UCSD-AML1 (cell line): ENCODE data around the gene ANP32B.
"Not testable (repeated sequence)": the region's sequence is repeated elsewhere in the genome, so short reads cannot be mapped to it uniquely, and the experiment has no call there.

Source experiments
- DNase-seq: peaks from one replicate; lab custom pipeline; 2025; ENCODE audit not compliant: unreplicated experiment; lab: John Stamatoyannopoulos, UW

ANP32B gene

GRCh38 chr9:97991818-97992217 is 8.7 kb downstream of the ANP32B start:
- no peak for DNase-seq

- DNase-seq, result no peak
Measured at GRCh38 chr9:97992219-97992618, 9.1 kb downstream of the ANP32B start.

GRCh38 chr9:97993000-97993399 is 9.9 kb downstream of the ANP32B start:
- DNase-seq, result no peak

- DNase-seq, result no peak
Measured at GRCh38 chr9:97994703-97995102, 11.6 kb downstream of the ANP32B start.

GRCh38 chr9:97996676-97997075 is 13.5 kb downstream of the ANP32B start:
- DNase-seq, result not testable (repeated sequence)

GRCh38 chr9:97997330-97998276 is 14.5 kb downstream of the ANP32B start:
- DNase-seq, result no peak

- DNase-seq, result no peak
Measured at GRCh38 chr9:98002808-98003207, 19.7 kb downstream of the ANP32B start.

GRCh38 chr9:98006127-98006796 is 23.1 kb downstream of the ANP32B start:
- no peak for DNase-seq

- DNase-seq, result no peak
Measured at GRCh38 chr9:98007251-98007928, 24.2 kb downstream of the ANP32B start.

- DNase-seq, result no peak
Measured at GRCh38 chr9:98008764-98009163, 25.6 kb downstream of the ANP32B start.

GRCh38 chr9:98009437-98009836 is 26.3 kb downstream of the ANP32B start:
- DNase-seq, result no peak

GRCh38 chr9:98009936-98010335 is 26.8 kb downstream of the ANP32B start:
- no peak for DNase-seq

- no peak for DNase-seq
Measured at GRCh38 chr9:98010445-98010844, 27.3 kb downstream of the ANP32B start.

- no peak for DNase-seq
Measured at GRCh38 chr9:98011122-98011521, 28.0 kb downstream of the ANP32B start.

GRCh38 chr9:98016137-98016680 is 33.1 kb downstream of the ANP32B start:
- no peak for DNase-seq

- no peak for DNase-seq
Measured at GRCh38 chr9:98017306-98017705, 34.2 kb downstream of the ANP32B start.

- DNase-seq, result no peak
Measured at GRCh38 chr9:98018347-98018746, 35.2 kb downstream of the ANP32B start.

GRCh38 chr9:98019098-98019497 is 36.0 kb downstream of the ANP32B start:
- no peak for DNase-seq

- DNase-seq, result not testable (repeated sequence)
Measured at GRCh38 chr9:98019869-98020268, 36.7 kb downstream of the ANP32B start.

- DNase-seq, result no peak
Measured at GRCh38 chr9:98020476-98021145, 37.5 kb downstream of the ANP32B start.
